ENCODE results near the gene ARR3. TPM values are rescaled to one million over a fixed set of nuclear protein-coding genes. Genes with fewer than 3 reads are reported as not detected.

ARR3 gene
- total RNA-seq, 6 donors from 2014 or later, result not detected

DNA sequence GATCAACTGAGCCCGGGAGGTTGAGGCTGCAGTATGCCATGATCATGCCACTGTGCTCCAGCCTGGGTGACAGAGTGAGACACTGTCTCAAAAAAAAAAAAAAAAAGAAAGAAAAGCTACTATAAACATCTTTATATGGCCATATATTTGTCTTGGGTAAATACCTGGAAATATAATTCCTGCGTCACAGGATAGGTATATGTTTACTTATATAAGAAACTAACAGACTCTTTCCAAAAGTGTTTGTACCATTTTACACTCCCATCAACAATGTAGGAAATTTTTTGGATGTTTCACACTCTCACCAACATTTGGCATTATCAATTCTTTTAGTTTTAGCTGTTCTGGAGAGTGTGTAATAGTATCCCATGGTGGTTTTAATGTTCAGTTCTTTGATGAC lies 20.9 kb upstream of the ARR3 start:
- Histone ChIP-seq H3K27ac (no peak overlapping the region), H3K4me1 (no peaks in the 10 kb centered on the region), H3K9me3 (no peaks in the 10 kb centered on the region), H3K36me3 (no peaks in the 10 kb centered on the region), H3K4me3 (no peak overlapping the region), H3K27me3 (no peaks in the 10 kb centered on the region)
- no peak for ATAC-seq (ENCODE audit: low FRiP score in 2 of 2)
- TF ChIP-seq POLR2A (IDR thresholded peaks at IDR 0.05), result no peak
- TF ChIP-seq EP300 (IDR thresholded peaks at IDR 0.05), result no peak
- TF ChIP-seq, protein P1, sequence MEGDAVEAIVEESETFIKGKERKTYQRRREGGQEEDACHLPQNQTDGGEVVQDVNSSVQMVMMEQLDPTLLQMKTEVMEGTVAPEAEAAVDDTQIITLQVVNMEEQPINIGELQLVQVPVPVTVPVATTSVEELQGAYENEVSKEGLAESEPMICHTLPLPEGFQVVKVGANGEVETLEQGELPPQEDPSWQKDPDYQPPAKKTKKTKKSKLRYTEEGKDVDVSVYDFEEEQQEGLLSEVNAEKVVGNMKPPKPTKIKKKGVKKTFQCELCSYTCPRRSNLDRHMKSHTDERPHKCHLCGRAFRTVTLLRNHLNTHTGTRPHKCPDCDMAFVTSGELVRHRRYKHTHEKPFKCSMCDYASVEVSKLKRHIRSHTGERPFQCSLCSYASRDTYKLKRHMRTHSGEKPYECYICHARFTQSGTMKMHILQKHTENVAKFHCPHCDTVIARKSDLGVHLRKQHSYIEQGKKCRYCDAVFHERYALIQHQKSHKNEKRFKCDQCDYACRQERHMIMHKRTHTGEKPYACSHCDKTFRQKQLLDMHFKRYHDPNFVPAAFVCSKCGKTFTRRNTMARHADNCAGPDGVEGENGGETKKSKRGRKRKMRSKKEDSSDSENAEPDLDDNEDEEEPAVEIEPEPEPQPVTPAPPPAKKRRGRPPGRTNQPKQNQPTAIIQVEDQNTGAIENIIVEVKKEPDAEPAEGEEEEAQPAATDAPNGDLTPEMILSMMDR (IDR thresholded peaks at IDR 0.05), result no peak
- TF ChIP-seq POLR2AphosphoS5 (IDR thresholded peaks at IDR 0.05), result no peak
- no peak for DNase-seq
- 75 to 95% methylated on average over 2 of the region's 2 CpGs for WGBS, 2 donors

DNA sequence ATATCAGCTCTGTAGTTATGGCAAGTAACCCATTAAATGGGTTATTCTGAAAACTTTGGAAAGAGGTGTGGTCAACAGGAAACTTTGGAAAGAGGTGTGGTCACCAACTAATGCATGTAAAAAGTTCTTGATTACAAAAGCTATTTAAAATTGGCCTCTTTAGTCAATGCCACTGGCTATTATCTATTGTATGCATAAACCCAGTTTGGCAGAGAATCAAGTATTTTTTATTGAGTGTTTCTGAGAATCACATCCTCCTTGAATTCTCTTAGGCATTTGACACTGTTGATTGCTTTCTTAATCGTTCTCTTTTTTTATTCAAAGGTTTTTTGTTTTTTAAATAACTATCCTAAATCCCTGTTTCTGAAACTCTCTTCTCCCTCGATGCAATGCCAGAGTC lies 15.6 kb upstream of the ARR3 start:
- no peak overlapping the region for H3K4me3 ChIP-seq
- TF ChIP-seq EP300 (IDR thresholded peaks at IDR 0.05) (no peak), POLR2AphosphoS5 (IDR thresholded peaks at IDR 0.05) (no peak), POLR2A (IDR thresholded peaks at IDR 0.05) (no peak)
- H3K4me1 ChIP-seq, result no peaks in the 10 kb centered on the region
- 53 to 56% methylated on average over 2 of the region's 2 CpGs for WGBS, 2 donors
- no peaks in the 10 kb centered on the region for H3K27me3 ChIP-seq
- DNase-seq, result no peak
- no peaks in the 10 kb centered on the region for H3K36me3 ChIP-seq
- no peak for ATAC-seq (ENCODE audit: low FRiP score in 2 of 2)
- no peak overlapping the region for H3K27ac ChIP-seq
- no peaks in the 10 kb centered on the region for H3K9me3 ChIP-seq

DNA sequence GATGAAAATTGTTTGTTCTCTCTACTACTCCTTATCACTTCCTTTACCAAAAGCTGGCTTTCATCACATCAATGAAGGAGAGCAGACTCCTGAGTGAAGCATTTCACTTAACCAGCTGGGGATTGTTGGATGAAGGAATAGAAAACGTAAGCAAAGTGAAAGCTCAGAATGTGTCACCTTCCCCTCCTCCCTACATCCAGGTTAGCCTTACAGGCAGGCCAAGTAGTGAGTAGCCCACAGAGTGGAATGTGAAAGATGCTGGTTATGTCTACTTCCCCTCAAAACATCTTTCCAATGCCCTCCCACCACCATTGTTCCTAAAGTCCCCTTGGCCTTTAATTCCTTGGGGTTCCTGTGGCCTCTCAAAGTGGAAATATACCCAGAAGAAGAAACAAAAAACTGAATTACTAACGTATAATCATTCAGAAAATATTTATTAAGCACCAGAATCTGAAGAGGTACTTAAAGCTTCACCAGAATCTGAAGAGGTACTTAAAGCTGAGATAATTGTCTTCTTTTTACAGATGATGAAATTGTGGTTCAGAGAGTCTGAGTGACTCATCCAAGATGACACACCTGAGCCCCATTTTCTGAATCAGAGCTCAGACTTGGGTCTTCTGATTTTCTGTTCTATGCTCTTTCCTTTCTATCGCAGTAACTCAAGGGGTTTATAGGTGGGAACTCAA lies 14.6 kb upstream of the ARR3 start:
- Histone ChIP-seq H3K27me3 (no peaks in the 10 kb centered on the region), H3K27ac (no peak overlapping the region), H3K4me3 (no peak overlapping the region), H3K4me1 (no peaks in the 10 kb centered on the region), H3K36me3 (no peaks in the 10 kb centered on the region), H3K9me3 (no peaks in the 10 kb centered on the region)
- 59 to 83% methylated on average over 3 of the region's 3 CpGs for WGBS, 2 donors
- ATAC-seq (ENCODE audit: low FRiP score in 2 of 2), result no peak
- DNase-seq, result no peak
- TF ChIP-seq POLR2A (IDR thresholded peaks at IDR 0.05), result no peak
- no peak for TF ChIP-seq POLR2AphosphoS5 (IDR thresholded peaks at IDR 0.05)
- no peak for TF ChIP-seq EP300 (IDR thresholded peaks at IDR 0.05)
- TF ChIP-seq, protein P1 (IDR thresholded peaks at IDR 0.05), result no peak

DNA sequence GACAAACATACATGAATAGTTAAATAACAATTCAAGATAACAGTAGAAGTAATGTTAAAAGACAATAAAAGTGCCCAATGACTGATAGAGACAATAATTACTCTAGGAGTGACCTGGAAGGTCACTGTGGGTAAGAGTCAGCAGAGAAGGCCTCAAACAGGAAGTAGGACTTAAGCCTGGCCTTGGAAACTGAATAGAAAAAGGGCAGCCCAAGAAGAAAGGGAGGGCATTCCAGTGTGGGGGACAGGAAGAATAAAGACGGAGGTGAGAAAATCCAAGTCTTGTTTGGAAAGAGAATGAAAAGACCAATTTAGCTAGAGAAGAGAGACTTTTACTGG lies 14.1 kb upstream of the ARR3 start:
- no peak for DNase-seq
- no peaks in the 10 kb centered on the region for H3K36me3 ChIP-seq
- H3K4me3 ChIP-seq, result no peak overlapping the region
- TF ChIP-seq, protein P1 (IDR thresholded peaks at IDR 0.05), result no peak
- no peak for TF ChIP-seq EP300 (IDR thresholded peaks at IDR 0.05)
- TF ChIP-seq POLR2AphosphoS5 (IDR thresholded peaks at IDR 0.05), result no peak
- TF ChIP-seq POLR2A (IDR thresholded peaks at IDR 0.05), result no peak
- no peaks in the 10 kb centered on the region for H3K9me3 ChIP-seq
- no peak for ATAC-seq (ENCODE audit: low FRiP score in 2 of 2)
- no peak overlapping the region for H3K27ac ChIP-seq
- 68 to 88% methylated on average over 1 of the region's 1 CpG for WGBS, 2 donors
- no peaks in the 10 kb centered on the region for H3K27me3 ChIP-seq
- H3K4me1 ChIP-seq, result no peaks in the 10 kb centered on the region

DNA sequence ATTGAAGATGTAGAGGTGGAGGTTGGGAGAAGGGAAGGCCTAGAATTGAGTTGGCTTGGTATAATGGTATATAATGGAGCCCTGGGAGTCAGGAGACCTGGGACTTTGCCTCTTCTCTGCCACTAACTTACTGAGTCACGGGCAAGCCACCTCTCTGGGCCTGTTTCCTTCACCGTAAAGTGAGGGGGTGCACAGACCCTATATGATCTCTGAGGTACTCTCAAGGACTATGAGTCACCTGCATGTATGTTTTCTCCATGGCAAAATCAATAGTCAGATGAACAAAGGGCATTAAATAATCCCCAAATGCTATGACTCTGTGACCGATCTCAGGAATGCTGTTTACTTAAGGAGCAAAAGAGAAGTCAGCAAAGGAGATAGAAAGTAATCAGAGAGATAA lies 13.2 kb upstream of the ARR3 start:
- Histone ChIP-seq H3K4me1 (no peaks in the 10 kb centered on the region), H3K9me3 (no peaks in the 10 kb centered on the region), H3K36me3 (no peaks in the 10 kb centered on the region), H3K4me3 (no peak overlapping the region), H3K27ac (no peak overlapping the region), H3K27me3 (no peaks in the 10 kb centered on the region)
- 71 to 90% methylated on average over 3 of the region's 3 CpGs for WGBS, 2 donors
- DNase-seq, result no peak
- no peak for TF ChIP-seq POLR2A (IDR thresholded peaks at IDR 0.05)
- no peak for TF ChIP-seq POLR2AphosphoS5 (IDR thresholded peaks at IDR 0.05)
- TF ChIP-seq, protein P1 (IDR thresholded peaks at IDR 0.05), result no peak
- TF ChIP-seq EP300 (IDR thresholded peaks at IDR 0.05), result no peak
- no peak for ATAC-seq (ENCODE audit: low FRiP score in 2 of 2)

Measured in upper lobe of left lung (tissue), 6 donors.